RPMI7951 (cell line): ENCODE results near the gene SLAIN2. TPM values are rescaled to one million over a fixed set of nuclear protein-coding genes. Genes with fewer than 3 reads are reported as not detected.

Experiments used
- DNase-seq: peaks from one replicate; pipeline ENCODE4 v3.0.0-alpha.2; 2012; ENCODE audit warnings: low read depth
- total RNA-seq: library from RNA; depleted of rRNA; stranded (reverse); fragments of >200 nt; shearing (Covaris generic); gene quantifications from 2 replicates; pipeline ENCODE4 v1.2.3, GENCODE V29; 2014

The SLAIN2 gene
- total RNA-seq, 1 experiment from 2014 or later: 68.0 TPM

DNA sequence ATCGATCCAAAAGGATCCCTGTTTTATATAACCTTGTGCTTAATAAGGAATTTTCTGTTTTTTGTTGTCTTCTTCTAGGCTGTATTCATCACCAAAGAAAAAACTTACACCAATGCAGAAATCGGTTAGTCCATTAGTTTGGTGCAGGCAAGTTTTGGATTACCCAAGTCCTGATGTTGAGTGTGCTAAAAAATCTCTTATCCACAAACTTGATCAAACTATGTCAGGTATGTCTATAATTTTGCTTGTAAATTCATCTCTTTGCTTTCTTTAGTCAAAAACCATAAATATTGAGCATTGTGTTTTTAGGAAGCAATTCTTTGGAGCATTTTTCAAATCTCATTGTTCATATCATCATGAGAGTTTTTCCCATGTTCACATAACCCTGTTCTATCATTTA is 28.4 kb downstream of the SLAIN2 start:
- no peak for DNase-seq

DNA sequence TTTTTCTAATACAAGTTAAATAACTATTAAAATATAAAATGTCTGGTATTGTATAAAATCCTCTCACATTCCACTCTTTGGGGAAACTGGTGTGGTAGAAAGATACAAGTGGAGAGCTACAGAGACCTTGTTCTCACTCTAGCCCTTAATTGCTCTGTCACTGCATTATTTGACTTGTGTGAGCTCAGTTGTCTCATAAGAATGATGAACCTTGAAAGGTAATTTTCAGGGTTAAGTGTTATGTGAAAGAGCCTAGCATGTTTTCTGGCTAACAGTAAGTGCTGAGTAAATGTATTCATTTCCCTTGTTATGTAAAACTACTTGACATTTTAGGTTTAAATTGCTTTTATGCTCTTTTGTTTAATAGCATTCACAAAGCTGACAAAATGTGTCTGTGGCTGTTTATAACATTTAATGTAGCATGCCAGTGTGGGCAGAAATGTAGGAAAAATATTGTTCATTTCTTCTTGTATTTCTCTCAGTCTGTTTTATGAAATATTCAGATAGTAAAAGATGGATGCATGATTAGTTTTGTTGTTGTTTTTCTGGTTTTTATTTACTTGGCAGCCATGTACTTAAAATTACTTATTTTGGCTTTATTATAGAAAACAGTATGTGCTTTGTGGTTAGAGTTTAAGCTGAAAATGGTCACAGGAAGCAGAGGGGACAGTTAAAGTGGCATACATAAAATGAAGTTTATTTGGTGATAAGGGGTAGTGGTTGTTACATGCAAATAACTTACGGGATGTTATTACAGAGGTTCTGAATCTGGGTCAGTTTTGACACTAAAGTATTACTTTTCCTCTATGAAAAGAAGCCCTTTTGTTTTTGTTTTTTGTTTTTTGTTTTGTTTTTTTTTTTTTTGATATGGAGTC is 29.2 kb downstream of the SLAIN2 start:
- no peak for DNase-seq

DNA sequence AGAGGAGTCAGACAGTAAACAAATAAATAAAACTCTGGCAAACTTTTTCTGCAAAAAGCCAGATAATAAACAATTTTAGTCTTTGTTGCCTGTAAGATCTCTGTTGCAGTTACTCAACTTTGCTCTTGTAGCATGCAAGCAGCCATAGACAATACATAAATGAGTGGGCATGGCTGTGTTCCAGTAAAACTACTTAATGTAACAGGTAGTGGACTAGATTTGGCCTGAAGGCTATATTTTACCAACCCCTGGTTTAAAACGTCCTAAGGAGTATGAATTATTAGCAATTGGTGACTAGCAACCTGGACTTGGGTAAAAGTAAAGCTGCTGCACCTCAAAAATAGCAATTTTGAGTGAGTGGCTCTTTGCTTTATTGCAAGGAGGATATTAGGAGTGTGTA is 30.9 kb downstream of the SLAIN2 start:
- DNase-seq: no peak

DNA sequence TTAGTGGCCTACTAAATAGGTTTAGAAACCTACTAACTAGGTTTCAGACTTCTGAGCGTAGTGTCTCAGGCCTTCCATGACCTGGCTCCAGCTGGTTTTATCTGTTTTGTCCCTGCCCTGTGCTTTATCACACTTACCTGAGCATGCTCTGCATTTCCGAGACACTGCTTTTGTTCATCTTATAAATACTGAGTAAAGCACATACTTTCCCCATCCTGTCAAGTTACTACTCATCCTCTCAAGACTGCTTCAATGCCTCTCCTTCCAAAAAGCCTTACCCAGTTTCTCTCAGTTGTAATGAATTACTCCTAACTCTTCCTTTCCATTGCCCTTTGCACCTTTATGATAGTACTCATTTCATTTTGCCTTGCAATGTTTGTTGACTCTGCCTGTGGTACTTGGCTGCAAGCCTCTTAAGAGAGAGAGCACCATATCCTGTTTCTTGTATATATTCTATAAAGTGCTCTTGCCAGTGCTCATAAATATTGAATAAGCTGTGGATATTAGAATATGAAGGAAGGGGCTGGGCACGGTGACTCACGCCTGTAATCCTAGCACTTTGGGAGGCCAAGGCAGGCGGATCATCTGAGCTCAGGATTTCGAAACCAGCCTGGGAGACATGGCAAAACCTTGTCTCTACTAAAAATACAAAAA is 34.4 kb downstream of the SLAIN2 start:
- peak; percentile 55 for DNase-seq

DNA sequence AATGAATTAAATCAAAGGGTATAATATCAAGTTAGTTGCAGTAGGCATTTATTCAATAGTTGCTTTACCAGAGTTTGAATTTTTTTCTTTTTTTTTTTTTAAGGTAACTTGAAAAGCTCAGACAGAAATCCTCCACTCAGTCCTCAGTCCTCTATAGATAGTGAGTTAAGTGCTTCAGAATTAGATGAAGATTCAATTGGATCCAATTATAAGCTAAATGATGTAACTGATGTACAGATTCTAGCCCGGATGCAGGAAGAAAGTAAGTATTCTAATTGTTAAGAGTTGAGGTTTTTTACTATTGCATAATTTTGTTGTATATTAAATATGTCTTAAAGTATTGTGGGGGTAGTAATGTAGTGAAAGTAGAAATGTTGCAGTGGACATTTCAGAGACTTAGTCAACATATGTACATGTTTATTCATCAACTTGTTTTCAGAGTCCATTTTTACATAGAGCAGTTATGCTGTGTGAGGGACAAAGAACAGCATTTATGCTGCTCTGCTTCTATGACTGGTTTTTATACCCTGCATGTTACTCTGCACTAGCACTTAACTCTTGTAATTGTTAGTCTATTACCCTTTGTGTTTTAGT is 38.4 kb downstream of the SLAIN2 start:
- no peak for DNase-seq

DNA sequence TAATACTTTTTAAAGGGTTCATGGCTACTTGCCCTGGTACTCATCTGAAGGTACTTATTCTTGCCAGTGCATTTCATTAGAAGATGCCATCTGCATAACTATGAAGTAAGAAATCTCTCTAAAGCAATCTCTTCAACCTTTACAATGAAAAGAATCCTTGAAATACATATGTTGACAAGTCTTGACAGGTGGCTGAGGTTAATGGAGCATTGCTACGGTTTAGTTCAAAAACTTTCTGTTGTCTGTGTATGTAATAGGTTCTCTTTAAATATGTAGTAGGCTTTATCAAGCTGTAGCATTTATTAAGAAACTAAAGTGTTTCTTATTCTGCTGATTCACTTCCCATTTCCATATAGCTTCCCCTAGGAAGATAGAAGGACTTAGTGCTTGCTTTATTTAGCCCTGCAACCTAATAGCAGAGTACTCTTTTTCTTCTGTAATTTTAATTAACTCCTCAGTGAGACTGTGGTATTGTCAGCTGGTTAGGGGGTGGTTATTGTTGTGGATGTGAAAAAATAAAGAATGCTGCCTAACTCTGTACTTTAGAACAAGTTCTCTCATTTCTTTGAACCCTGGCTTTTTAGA is 39.3 kb downstream of the SLAIN2 start:
- no peak for DNase-seq

DNA sequence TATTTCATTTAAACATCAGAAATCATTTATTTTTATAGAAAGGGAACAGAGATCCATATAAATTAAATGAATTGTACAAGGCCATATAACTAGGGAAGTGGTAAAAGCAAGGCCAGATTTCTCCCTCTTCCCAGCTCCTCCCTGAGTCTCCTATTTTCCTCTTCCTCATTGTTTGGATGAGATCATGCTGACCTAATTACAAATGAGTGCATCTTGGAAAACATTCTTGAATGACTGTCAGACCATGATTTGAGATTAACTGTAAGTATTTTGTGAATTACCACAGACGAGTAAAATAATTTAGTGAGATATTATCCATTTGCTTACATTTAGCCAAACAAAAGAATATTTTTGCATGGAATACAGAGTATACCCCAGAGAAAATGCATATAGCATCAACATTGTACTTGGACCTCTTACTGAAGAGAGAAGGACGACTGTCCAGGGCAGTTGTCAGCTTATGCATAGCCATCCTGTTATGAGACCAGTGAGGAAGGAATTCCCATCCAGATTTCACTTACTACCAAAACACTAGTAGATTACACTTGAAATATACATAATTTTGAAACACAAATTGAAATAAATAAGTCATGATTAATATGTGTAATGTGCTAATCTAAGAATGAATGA is 47.3 kb downstream of the SLAIN2 start:
- peak; percentile 1 for DNase-seq

DNA sequence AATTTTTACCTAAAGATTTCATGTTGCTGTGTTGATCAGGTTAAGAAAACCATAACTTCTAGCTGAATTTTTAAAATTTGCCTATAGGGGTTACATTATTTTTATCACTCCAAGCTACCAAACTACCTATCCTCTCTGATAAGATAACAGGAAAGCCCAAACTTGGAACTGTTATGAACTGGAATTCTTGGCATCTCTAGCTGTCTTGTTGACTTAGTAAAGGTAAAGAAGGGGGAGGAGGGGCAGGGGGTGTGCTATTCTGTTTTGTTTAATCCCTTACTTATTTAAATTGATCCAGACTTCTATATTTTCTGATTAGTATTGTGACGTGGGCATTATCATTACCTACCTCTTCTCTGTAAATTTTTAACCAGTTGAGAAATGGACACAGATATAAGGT is 54.7 kb downstream of the SLAIN2 start:
- DNase-seq: no peak

DNA sequence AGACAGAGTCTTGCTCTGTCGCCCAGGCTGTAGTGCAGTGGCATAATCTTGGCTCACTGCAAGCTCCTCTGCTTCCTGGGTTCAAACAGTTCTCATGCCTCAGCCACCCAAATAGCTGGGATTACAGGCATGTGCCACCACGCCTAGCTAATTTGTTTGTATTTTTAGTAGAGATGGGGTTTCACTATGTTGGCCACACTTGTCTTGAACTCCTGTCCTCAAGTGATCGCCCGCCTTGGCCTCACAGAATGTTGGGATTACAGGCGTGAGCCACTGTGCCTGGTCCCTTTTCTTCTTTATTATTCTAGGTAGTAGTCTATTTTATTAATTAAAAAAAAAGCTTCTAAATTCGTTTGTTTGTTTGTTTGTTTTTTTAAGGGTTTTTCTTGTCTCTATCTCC is 59.1 kb downstream of the SLAIN2 start:
- no peak for DNase-seq

DNA sequence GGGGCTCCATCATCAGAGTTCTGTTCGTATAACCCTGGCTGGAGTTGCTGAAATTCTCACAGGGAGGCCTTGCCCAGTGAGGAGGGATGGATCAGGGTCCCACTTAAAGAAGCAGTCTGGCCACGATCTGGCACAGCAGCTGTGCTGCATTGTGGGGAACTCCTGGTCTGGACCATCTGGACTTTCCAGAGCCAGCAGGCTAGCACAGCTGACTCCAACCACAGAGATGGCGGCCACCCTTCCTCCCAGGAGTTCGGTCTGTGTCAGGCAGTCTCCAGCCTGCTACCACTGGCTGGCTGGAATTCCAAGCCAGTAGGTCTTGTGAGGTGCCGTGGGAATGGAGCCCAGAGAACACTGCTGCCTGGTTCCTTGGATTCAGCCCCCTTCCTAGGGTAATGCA is 62.0 kb downstream of the SLAIN2 start:
- peak; percentile 3 for DNase-seq

DNA sequence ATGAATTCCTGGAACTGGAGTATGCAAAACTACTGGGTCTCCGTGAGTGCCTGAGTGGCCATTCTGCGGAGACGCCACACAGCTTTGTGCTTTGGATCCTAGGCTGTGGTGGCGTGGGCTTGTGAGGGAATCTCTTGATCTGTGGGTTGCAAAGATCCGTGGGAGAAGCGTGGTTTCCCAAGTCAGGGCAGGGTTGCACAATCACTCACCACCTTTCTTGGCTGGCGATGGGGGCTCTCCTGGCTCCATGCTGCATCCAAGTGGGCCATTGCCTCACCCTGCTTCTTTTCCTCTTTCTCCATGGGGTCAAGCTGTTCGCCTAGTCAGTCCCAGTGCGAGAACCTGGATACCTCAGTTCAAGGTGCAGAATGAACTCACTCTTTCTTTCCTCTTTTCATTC is 62.5 kb downstream of the SLAIN2 start:
- peak; percentile 5 for DNase-seq

DNA sequence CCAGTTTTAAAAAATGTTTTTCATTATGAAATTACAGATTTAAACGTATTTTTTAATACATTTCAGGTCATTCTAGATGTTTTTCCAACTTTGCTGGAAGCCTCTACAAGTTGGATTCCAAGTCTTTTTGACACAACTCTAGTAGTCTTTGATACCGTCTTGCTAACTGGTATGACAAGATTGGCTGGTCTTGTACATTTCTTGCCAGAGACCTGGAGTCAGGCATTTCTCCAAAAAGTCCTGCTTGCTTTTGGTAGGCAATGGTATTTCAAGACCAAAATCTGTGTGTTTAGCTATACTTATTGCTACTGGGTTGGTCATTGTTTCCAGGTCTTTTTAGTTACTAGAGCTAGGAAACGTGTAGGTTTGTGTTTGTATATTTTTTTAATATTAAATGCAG is 64.6 kb downstream of the SLAIN2 start:
- DNase-seq: no peak

DNA sequence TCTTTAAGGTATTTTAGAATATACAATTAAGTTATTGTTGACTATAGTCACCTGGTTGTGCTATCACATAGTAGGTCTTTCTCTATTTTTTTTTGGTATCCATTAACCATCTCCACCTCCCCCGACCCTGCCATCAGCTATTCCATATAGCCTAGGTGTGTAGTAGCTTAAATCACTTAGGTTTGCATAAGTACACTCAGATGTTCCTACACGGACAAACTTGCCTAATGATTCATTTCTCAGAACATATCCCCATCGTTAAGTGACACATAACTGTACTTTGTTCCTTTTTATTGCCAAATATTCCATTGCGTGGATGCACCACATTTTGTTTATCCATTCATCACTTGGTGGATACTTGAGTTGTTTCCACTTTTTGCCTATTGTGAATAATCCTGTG is 67.9 kb downstream of the SLAIN2 start:
- DNase-seq: no peak

DNA sequence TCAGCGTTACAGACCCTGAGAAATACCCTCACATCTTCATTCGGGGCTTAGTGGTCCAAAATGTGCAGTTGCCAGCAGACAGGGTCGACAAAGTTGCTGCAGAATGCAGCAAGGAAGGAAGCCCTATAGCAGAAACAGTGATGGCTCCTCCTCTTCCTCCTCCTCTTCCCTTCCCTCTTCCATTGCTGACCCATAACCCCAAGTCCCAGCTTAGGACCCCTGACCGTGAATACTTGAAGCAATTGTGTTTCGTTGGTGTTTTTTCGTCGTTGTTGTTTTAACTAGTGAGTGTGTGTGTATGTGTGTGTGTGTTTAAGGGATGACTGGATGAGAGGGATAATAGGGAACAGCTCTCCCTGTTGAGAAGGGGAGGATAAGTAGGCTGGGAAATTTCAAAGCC is 69.5 kb downstream of the SLAIN2 start:
- no peak for DNase-seq

DNA sequence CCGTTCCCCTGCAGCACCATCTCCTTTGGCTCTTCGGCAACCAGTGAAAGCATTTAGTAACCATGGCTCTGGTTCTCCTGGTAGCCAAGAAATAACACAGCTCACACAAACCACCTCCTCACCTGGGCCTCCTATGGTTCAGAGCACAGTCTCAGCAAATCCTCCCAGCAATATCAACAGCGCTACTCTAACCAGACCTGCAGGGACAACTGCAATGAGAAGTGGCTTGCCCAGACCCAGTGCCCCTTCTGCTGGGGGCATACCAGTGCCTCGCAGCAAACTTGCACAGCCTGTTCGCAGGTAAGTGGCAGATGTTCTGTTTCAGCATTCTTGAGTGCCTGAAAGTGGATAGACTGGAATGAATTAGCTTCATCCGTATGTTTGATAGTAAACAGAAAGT is 78.8 kb downstream of the SLAIN2 start:
- DNase-seq: no peak

DNA sequence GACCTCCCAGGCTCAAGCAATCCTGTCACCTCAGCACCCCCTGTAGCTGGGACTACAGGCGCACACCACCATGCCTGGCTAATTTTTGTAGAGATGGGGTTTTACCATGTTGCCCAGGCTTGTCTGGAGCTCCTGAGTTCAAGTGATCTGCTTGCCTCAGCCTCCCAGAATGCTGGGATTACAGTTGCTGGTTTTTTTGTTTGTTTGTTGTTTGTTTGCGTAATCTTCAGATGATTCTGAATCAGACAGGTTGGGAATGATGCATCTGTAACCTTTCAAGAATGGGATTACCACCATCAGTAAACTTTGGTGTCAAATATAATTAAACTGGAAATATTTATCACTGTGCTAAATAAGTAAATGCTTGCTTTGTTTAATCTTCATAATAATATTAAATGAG is 79.8 kb downstream of the SLAIN2 start:
- DNase-seq: no peak

DNA sequence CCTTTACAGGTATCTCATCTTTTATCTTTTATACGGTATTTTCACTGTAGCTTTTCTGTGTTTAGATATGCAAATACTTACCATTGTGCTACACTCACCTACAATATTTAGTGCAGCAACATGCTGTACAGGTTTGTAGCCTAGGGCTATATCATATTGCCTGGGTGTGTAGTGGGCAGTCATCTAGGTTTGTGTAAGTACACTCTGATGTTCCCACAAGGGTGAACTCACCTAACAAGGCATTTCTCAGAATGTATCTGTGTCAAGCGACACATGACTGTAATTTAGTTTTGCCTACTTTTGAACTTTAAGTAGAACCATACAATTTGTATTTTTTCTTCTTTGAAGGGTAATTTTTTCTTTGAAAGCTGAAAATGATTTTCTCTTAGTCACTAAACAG is 87.6 kb downstream of the SLAIN2 start:
- no peak for DNase-seq

DNA sequence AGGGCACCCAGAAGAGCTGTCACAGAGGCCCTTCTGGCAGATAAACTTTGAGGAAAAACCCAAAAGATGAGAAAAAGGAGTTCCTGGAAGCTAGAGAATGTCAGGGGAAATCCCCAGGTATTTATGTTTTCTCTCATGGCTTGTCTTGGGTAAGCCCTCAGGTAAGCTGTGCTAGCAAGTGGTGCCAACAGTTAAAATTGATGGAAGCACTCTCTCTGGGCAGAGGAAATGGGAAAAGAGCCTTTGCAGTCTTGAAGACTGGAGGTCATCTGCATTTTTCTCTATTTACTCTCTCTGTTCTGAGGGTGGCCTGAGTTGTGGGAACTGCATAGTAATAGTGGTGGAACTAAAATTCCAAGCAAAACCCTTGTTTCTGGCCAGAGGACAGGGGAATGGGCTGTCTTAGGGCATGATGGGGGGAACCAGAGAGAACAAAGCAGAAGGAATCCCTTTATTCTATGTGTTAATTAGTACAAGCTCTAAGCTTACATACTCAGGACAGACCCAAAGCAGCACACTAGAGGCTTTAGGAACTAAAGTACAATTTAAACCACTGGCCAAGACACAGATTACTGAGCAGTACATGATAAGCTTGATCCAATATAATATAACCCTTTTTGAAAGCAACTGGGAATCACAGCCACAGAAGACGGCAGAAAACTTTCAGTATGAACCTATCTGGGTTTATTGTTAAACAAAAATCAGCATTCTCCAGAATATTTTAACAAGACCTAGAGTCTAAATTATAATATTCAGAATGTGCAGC is 88.6 kb downstream of the SLAIN2 start:
- DNase-seq: no peak

DNA sequence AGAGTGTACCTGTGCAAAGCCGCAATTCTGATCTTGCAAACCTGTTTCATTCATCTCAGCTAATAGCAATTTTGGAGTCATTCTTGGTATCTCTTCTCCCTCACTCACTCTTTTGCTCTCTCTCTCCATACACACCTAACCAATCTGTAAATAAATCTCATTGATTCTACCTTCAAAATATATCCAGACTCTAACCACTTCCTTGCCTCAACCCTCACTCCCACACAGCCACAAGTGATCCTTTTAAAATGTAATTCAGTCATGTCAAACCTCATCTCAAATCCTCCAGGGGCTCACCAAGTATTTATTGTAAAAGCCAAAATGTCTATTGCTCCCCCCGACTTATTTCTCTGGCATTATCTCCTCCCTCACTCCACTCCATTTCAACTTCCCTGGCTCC is 90.1 kb downstream of the SLAIN2 start:
- DNase-seq: no peak

DNA sequence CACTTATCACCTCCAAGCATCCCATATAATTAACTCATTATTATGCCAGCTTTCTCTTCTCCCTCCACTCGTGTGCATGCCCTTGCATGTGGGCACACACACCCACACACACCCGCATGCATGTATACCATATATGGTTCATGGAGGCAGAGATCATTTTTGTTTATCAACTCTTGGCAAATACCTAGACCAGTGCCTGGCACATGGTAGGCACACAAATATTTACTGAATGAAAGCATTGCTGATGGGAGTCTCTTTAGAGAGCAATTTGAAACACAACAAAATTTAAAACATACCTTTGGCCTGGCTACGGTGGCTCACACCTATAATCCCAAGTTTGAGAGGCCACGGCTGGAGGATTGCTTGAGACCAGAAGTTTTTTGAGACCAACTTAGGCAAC is 90.7 kb downstream of the SLAIN2 start:
- DNase-seq: no peak

DNA sequence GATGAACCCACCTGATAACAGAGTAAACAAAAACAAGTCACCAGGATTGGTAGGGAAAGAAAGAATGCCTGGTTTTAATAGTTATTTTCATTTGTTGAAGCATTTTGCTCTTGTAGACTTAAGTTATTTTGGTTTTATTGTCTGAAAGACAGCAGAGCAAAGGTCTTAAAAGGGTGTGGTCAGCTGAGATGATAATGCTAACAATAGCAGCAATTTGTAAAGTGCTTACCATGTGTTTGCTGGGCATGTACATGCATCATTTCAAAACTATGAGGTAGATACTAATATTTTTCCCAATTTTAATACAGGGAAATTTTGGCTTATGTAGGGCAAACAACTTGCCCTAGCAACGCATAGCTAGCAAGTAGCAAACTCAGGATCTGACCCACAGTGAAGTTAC is 95.0 kb downstream of the SLAIN2 start:
- no peak for DNase-seq
